Activated CD4-positive, alpha-beta T cell treated with anti-CD3 and anti-CD28 coated beads for 24 hours (primary cell): ENCODE results near the gene SORL1.
"Not testable (repeated sequence)": the region's sequence is repeated elsewhere in the genome, so short reads cannot be mapped to it uniquely, and the experiment has no call there.

Source experiments
- DNase-seq, 2 donors: peaks; one replicate each; pipeline ENCODE4 v3.0.0-alpha.2; 2020; ENCODE audit warnings: low read depth in 2 of 2

Gene SORL1

GRCh38 chr11:121625777-121626506 is 173.8 kb downstream of the SORL1 start:
- no peak for DNase-seq

DNA sequence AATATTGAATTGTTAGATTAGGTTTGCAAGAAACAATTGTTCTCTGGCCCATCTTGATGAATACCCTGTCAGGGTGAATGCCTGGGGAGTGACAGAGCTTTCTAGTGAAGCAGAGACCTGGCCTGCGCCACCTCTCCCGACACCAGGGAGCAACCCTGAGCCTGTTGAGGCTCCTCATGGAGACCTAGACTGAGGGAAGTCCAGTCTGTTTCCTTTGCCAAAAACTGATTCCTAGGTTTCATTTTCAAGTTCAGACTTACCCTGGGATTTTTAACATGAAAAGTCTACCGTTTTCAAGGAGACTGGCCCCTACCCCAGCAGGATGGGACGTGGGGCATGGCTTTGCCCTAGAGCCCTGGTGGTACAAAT is 174.4 kb downstream of the SORL1 start:
- no peak for DNase-seq

GRCh38 chr11:121626980-121627379 is 174.9 kb downstream of the SORL1 start:
- no peak for DNase-seq

DNA sequence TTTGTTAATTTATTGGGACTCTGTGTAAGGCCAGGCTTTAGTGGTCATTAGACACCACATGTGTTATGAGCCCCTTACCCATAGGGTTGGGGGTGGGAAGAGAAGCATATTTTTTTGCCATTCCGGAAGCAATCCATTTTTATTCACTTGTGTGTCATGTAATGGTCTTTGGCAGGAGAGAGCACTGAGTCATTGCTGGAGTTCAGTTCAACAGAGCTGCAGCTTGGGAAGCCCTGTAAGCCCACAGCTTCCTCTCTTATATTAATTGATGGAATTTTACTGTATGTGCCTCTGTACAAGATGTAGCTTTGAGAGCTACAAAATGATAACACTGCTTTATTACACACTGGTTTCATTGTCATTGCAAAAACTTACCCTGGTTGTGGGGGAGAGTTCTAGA is 177.9 kb downstream of the SORL1 start:
- DNase-seq: no peak

DNA sequence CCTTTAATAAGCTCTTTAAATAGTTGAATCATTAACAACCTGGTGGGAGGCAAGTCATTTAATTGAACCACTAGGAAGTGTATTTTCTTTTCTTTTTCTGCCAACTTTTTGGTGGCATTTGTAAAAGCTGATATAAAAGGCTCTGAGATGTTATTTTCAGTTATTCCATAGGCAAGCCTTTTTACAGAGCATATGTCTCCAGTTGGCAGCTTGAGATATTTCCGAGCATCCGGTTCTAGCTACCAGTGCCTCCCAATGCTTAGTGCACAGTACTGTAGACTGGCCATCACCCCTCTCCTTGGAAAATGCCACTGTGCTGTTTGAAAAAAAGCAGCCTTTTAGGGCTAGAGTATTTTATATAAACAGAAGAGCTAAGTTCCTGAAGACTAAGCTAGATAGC is 179.3 kb downstream of the SORL1 start:
- DNase-seq: no peak

DNA sequence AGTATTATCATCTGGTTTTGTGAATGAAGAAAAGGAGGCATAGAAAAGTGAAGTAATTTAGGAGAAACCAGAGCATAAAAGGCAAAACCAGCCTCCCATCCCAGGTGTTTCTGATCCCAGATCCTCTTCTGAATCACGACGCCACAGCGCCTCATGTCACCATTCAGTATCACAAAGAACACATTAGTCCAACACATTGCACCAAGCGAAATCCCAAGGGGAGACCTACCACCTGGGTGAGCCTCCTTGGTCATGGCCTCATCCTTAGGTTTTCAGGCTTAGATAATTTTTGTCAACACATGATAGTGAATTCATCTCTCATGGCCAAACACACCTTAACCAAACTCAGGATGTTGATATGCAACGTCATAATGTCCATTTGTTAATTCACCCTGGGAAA is 182.2 kb downstream of the SORL1 start:
- no peak for DNase-seq

GRCh38 chr11:121634889-121635288 is 182.8 kb downstream of the SORL1 start:
- no peak for DNase-seq

DNA sequence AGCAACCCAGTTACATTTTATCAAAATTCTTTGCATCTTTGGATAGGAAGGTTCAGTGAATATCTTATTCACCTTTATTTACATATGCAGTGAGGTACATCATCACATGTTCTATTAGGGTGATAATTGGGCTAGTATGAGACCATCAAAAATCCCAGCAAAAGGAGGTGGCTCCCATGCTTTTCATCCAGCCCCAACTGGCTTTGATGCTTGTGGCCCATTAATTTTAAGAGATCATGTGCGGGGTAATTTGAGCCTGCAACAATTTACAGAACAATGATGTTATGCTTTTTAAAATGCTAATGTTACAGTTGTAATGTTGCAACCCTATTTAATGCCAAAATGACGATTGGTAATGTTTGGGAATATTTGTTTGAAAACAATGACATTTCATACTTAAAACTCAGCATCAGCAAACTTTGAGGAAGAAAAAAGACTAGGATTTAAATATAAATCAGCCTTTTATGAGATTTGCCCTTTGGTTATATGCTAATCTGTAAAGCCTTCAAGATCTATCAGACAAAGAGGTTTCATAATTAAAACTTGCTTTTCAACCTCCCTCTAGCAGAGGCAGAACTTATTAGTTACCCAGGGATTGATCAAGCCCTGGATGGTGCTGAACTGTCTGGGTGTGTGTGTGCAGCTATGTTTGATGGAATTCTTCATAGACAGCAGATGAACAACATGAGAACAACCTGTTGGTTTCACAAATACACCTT is 184.1 kb downstream of the SORL1 start:
- DNase-seq: no peak

- no peak for DNase-seq
Observed at GRCh38 chr11:121636800-121637176, 184.7 kb downstream of the SORL1 start.

GRCh38 chr11:121637587-121637986 is 185.5 kb downstream of the SORL1 start:
- not testable (repeated sequence) for DNase-seq

DNA sequence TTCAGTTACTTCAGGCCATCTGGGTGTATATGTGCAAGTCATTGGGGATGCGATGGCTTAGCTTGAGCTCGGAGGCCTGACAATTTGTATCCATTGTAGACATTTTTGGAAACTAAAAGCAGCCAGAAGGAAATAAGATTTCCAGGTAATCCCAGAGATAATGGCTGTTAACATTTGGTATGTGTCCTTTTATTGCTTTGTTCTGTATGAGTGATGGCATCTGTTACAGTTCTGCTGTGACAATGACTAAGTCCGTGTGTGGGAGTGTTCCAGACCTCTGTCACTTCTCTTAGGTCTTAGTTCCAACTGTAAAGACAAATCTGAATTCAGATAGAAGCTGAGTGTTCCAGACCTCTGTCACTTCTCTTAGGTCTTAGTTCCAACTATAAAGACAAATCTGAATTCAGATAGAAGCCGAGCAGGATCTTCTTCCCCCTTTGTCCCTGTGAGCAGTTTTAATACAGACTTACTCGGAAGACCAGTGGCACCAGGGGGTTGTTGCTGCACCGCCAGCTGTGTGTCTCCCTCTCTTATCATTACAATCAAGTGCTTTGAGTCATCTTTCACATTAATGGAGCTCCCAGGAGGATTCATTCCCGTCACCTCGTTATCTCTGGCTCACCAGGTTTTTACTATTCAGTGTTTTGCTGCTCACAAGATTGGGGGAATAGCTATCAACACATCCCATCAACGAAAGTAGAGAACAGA is 191.5 kb downstream of the SORL1 start:
- DNase-seq: no peak

DNA sequence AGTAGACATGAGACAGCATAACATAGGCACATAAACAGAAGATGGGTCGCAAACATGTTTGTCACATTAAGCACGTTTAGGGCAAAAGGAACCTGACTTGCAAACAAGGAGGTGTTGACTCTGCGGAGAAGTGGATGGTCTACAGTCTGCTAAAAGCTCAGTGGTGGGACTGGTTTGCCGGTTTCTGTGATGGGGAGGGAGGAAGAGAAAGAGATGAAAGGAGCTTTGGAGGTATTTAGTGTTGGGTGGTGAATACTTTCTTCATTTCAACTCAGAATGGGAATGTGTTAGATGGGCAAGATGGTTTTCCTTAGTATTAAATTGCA is 192.0 kb downstream of the SORL1 start:
- no peak for DNase-seq

DNA sequence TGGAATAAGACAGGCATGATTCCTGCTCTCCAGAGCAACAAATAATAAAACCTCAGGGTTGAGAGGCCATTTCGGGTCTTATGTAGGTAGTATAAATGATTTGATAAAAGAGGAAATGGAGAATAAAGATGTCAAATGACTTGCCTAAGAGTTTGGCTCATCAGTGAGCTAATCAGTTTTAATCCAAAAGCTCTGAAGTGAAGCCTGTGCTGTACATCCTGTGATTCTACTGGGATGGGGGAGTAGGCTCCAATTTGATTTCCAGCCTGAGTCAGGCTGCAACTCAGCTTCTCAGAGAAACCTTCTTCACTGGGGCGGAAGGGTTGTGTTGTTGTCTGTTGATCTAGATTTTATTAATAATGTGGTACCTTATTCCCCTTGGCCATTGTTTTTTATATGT is 192.9 kb downstream of the SORL1 start:
- DNase-seq: no peak

GRCh38 chr11:121645596-121645995 is 193.5 kb downstream of the SORL1 start:
- no peak for DNase-seq

GRCh38 chr11:121648306-121648705 is 196.2 kb downstream of the SORL1 start:
- DNase-seq: no peak

DNA sequence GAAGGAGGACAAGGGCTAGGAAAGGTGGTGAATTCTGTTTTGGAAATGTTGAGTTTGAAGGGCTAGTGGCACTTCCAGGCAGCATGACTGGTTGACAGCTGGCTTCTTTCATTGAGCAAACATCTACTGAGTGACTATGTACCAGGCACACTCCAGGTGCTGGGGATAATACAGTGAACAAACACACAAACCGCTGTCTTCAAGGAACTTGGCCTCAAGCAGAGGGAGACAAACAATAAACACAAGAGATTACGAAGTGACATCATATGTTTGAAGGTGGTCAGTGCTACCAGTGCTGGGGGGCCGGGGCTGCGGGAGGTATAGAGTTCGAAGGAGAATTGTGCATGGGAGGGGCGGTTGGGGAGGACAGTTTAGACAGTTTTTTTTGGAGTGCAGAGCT is 197.7 kb downstream of the SORL1 start:
- no peak for DNase-seq

GRCh38 chr11:121650351-121651256 is 198.5 kb downstream of the SORL1 start:
- no peak for DNase-seq

DNA sequence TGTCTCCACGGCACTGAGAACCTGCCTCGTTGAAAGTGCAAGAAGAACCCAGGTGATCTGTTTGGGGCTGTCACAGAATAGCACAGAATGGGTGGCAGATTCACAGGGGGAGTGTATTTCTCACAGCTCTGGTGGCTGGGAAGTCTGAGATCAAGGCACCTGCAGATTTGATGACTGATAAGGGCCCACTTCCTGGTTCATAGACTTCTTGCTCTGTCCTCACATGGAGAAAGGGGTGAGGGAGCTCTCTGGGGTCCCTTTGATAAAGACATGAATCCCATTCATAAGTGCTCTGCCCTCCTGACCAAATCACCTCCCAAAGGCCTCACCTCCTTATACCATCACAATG is 199.1 kb downstream of the SORL1 start:
- DNase-seq: no peak

GRCh38 chr11:121652971-121653370 is 200.9 kb downstream of the SORL1 start:
- DNase-seq: no peak

- DNase-seq: no peak
Observed at GRCh38 chr11:121654259-121654842, 202.2 kb downstream of the SORL1 start.

DNA sequence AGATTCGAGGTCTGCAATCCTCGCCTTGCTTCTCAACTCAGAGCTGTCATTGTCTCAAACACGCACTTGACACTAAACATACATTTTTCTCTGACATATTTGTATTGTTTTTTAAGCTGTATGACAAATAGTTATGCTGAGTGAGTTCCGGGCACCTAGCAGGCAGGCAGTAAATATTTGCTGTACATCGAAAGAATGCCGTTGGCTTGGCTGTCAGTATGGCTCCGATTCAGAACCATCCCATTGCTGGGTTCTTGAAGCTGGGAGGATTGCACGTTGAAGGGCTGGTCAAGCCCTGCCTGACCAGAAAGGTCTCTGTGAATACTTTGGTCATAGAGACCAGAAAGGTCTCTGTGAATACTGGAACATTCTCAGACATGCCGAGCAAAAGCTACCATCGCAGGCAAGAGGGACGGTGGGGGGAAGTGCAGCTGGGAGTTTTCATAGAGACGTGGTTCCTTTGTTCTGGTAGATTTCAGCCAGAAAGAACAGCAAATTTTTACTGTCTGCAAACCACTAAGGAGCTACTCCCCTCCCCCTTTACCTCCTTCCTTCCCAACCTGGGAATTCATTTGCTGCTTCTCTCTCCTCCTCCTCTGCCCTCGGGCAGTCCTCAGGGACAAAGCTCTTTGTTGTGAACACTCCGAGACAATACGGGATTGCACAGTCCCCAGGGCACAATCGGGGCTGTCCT is 202.9 kb downstream of the SORL1 start:
- DNase-seq: no peak
